CD14-positive monocyte (primary cell): ENCODE data around the gene GOLGA6A. TPM values are rescaled to one million over a fixed set of nuclear protein-coding genes. Genes with fewer than 3 reads are reported as not detected.
"Not testable (repeated sequence)": the region's sequence is repeated elsewhere in the genome, so short reads cannot be mapped to it uniquely, and the experiment has no call there.

Experiments used
- DNase-seq, 3 donors: peaks; one replicate each; pipeline ENCODE4 v3.0.0-alpha.2; 2011 to 2022
- H2AFZ ChIP-seq: 2 replicates; pipeline ENCODE4 v1.6.0; 2012; ENCODE audit warnings: mild to moderate bottlenecking, low read depth, low read length, inconsistent platforms; ENCODE audit not compliant: insufficient read depth, poor library complexity, severe bottlenecking
- H3K27ac ChIP-seq, 2 donors: 1 replicate in 1 of 2; 2 replicates in 1 of 2; pipeline ENCODE4 v1.5.1; 2012 to 2013; ENCODE audit warnings: low read length in 2 of 2, control low read depth in 1 of 2, inconsistent platforms in 1 of 2, low read depth in 1 of 2, mild to moderate bottlenecking in 1 of 2
- H3K27me3 ChIP-seq, 2 donors: one replicate each; pipeline versions ENCODE4 v1.6.0 to v1.6.1; 2011 to 2013; ENCODE audit warnings: low read length in 2 of 2; ENCODE audit not compliant: control insufficient read depth in 2 of 2, insufficient read depth in 2 of 2
- H3K36me3 ChIP-seq, 2 donors: replicated peaks in 1 of 2; 1 replicate in 1 of 2; 2 replicates in 1 of 2; pipeline versions ENCODE4 v1.5.1 to v1.6.1; 2012 to 2013; ENCODE audit warnings: low read length in 2 of 2, control low read depth in 1 of 2, inconsistent platforms in 1 of 2, mild to moderate bottlenecking in 1 of 2; ENCODE audit not compliant: insufficient read depth in 2 of 2, control insufficient read depth in 1 of 2
- H3K4me1 ChIP-seq, 2 donors: 1 replicate in 1 of 2; 2 replicates in 1 of 2; pipeline versions ENCODE4 v1.5.1 to v1.6.1; 2012 to 2013; ENCODE audit warnings: low read length in 2 of 2, control low read depth in 1 of 2, inconsistent platforms in 1 of 2, mild to moderate bottlenecking in 1 of 2, moderate library complexity in 1 of 2; ENCODE audit not compliant: insufficient read depth in 2 of 2, control insufficient read depth in 1 of 2
- H3K4me2 ChIP-seq: replicated peaks from 2 replicates; pipeline ENCODE3; 2012; ENCODE audit warnings: low read length, moderate library complexity, mild to moderate bottlenecking; ENCODE audit not compliant: poor library complexity, severe bottlenecking; ENCODE audit errors: extremely low read depth
- H3K4me3 ChIP-seq, 3 experiments: fragments of 200-600 bp in 1 of 3; sonication (generic) in 1 of 3; replicated peaks in 1 of 3; 1 replicate in 2 of 3; 2 replicates in 1 of 3; pipeline ENCODE4 v1.5.1; 2011 to 2013; ENCODE audit warnings: low read length in 3 of 3, mild to moderate bottlenecking in 3 of 3, control low read depth in 2 of 3, low read depth in 2 of 3, inconsistent platforms in 1 of 3, moderate library complexity in 1 of 3
- H3K79me2 ChIP-seq: 2 replicates; pipeline ENCODE4 v1.6.0; 2012; ENCODE audit warnings: mild to moderate bottlenecking, control low read depth, inconsistent platforms, low read length, moderate library complexity; ENCODE audit not compliant: insufficient read depth
- H3K9ac ChIP-seq: 2 replicates; pipeline ENCODE4 v1.6.0; 2017; ENCODE audit warnings: low read length, mild to moderate bottlenecking; ENCODE audit not compliant: insufficient read depth, poor library complexity, severe bottlenecking
- H3K9me3 ChIP-seq, 2 donors: replicated peaks in 1 of 2; 1 replicate in 1 of 2; 2 replicates in 1 of 2; pipeline versions ENCODE4 v1.5.1 to v1.6.1; 2012 to 2013; ENCODE audit warnings: low read length in 2 of 2, control low read depth in 1 of 2; ENCODE audit not compliant: control insufficient read depth in 1 of 2, insufficient read depth in 1 of 2
- H4K20me1 ChIP-seq: 2 replicates; pipeline ENCODE4 v1.6.0; 2012; ENCODE audit warnings: mild to moderate bottlenecking, low read length, control low read depth, moderate library complexity; ENCODE audit not compliant: insufficient read depth
- H3K27ac Mint-ChIP-seq, 7 donors: one replicate each; pipeline ENCODE4 v1.8.0; 2020; ENCODE audit warnings: mild to moderate bottlenecking in 7 of 7, mixed read lengths in 7 of 7, moderate library complexity in 6 of 7, inconsistent platforms in 2 of 7
- H3K27me3 Mint-ChIP-seq, 3 donors: one replicate each; pipeline ENCODE4 v1.8.0; 2021 to 2022; ENCODE audit warnings: low read depth in 3 of 3, mild to moderate bottlenecking in 3 of 3, mixed read lengths in 3 of 3, moderate library complexity in 3 of 3, inconsistent platforms in 1 of 3
- H3K36me3 Mint-ChIP-seq, 2 donors: one replicate each; pipeline ENCODE4 v1.8.0; 2020; ENCODE audit warnings: mixed read lengths in 2 of 2, inconsistent platforms in 1 of 2, mild to moderate bottlenecking in 1 of 2
- H3K4me1 Mint-ChIP-seq: one replicate; pipeline ENCODE4 v1.8.0; 2020; ENCODE audit warnings: mild to moderate bottlenecking, mixed read lengths
- H3K4me3 Mint-ChIP-seq, 2 donors: one replicate each; pipeline ENCODE4 v1.8.0; 2020; ENCODE audit warnings: mild to moderate bottlenecking in 2 of 2, mixed read lengths in 2 of 2, moderate library complexity in 1 of 2
- H3K9me3 Mint-ChIP-seq, 7 donors: one replicate each; pipeline ENCODE4 v1.8.0; 2020 to 2022; ENCODE audit warnings: mixed read lengths in 7 of 7, mild to moderate bottlenecking in 6 of 7, moderate library complexity in 6 of 7, inconsistent platforms in 2 of 7
- CTCF ChIP-seq: fragments of 200-600 bp; IDR thresholded peaks from one replicate; pipeline ENCODE4 v1.8.0; 2022; ENCODE audit warnings: antibody characterized with exemption, mild to moderate bottlenecking
- WGBS: methylation state at CpG from one replicate; pipeline ENCODE4 v1.1.5; 2013; ENCODE audit warnings: missing lambda C conversion rate; ENCODE audit not compliant: insufficient coverage; 5-methylcytosine and 5-hydroxymethylcytosine counted together
- intact Hi-C, 2 donors: fragments of 100-400 bp; cut with micrococcal nuclease; formaldehyde crosslinking; loops; one replicate each; pipeline versions ENCODE4 v1.15.0 to v1.15.1; 2023
- polyA plus RNA-seq, 3 donors: library from polyadenylated mRNA; depleted of rRNA in 1 of 3; unstranded in 2 of 3; stranded (reverse) in 1 of 3; fragments of 300-500 nt in 2 of 3; fragments of >200 nt in 1 of 3; fragmentation: Illumina TruSeq in 2 of 3; gene quantifications; 1 replicate in 2 of 3; 2 replicates in 1 of 3; pipeline ENCODE4 v1.2.3, GENCODE V29; 2012 to 2021

Gene GOLGA6A
- polyA plus RNA-seq, 3 donors, result 0.03 TPM; not detected in 2

- H3K9me3 ChIP-seq, result no peaks in the 10 kb centered on the region
- no peak overlapping the region for H3K9ac ChIP-seq
- H3K9me3 Mint-ChIP-seq, result peaks cover 0 to 4% (median 0%) of the 10 kb centered on the region in 7 donors
- H3K36me3 ChIP-seq, result no peaks in the 10 kb centered on the region
- peak; percentile 49 to 68 (median 65) for DNase-seq
- H3K4me3 ChIP-seq, result no peak overlapping the region
- TF ChIP-seq CTCF, result peak; percentile 52
- intact Hi-C loops, result no loop called here
- H3K27ac ChIP-seq, result no peak overlapping the region
- H2AFZ ChIP-seq, result no peak overlapping the region
- peak overlapping the region in 1 of 2 donors; percentile 76 for H3K4me3 Mint-ChIP-seq
- no peaks in the 10 kb centered on the region for H4K20me1 ChIP-seq
- no peaks in the 10 kb centered on the region for H3K79me2 ChIP-seq
- peak overlapping the region; percentile 19 for H3K4me2 ChIP-seq
- peaks cover 3 to 7% (median 4%) of the 10 kb centered on the region in 3 donors for H3K27me3 Mint-ChIP-seq
- H3K27me3 ChIP-seq, result no peaks in the 10 kb centered on the region
- H3K4me1 ChIP-seq, result peaks cover 15 to 16% of the 10 kb centered on the region in 2 donors
- no peak overlapping the region for H3K27ac Mint-ChIP-seq
- 2% methylated on average over 6 of the region's 17 CpGs for WGBS
- peaks cover 29% of the 10 kb centered on the region for H3K4me1 Mint-ChIP-seq
- no peaks in the 10 kb centered on the region for H3K36me3 Mint-ChIP-seq
These were observed 28.3 kb downstream of the GOLGA6A start for GRCh38 chr15:74053941-74054529.

- H3K9me3 ChIP-seq, result no peaks in the 10 kb centered on the region
- no peak for DNase-seq
- no peaks in the 10 kb centered on the region for H3K36me3 ChIP-seq
- WGBS, result 86% methylated on average over 6 of the region's 15 CpGs
- intact Hi-C loops, result no loop called here
- H3K27me3 ChIP-seq, result no peaks in the 10 kb centered on the region
- no peak overlapping the region for H3K4me2 ChIP-seq
- H4K20me1 ChIP-seq, result no peaks in the 10 kb centered on the region
- no peak for TF ChIP-seq CTCF
- peaks cover 15 to 16% of the 10 kb centered on the region in 2 donors for H3K4me1 ChIP-seq
- Mint-ChIP-seq H3K4me3 (no peak overlapping the region), H3K27me3 (peaks cover 3 to 5% (median 4%) of the 10 kb centered on the region in 3 donors), H3K36me3 (no peaks in the 10 kb centered on the region), H3K9me3 (peaks cover 0 to 2% (median 0%) of the 10 kb centered on the region in 7 donors), H3K27ac (no peak overlapping the region), H3K4me1 (peaks cover 29% of the 10 kb centered on the region)
- H3K79me2 ChIP-seq, result no peaks in the 10 kb centered on the region
- H2AFZ ChIP-seq, result no peak overlapping the region
- no peak overlapping the region for H3K27ac ChIP-seq
- no peak overlapping the region for H3K9ac ChIP-seq
- H3K4me3 ChIP-seq, result no peak overlapping the region
These were observed 28.8 kb downstream of the GOLGA6A start for GRCh38 chr15:74053517-74053916.

- H3K9me3 Mint-ChIP-seq, H3K27ac ChIP-seq, H3K79me2 ChIP-seq, intact Hi-C loops, H3K4me3 Mint-ChIP-seq, H4K20me1 ChIP-seq, H3K4me3 ChIP-seq, H3K27me3 ChIP-seq, H3K36me3 Mint-ChIP-seq, H3K9ac ChIP-seq, H2AFZ ChIP-seq, H3K36me3 ChIP-seq, H3K27me3 Mint-ChIP-seq, H3K27ac Mint-ChIP-seq, H3K4me2 ChIP-seq, DNase-seq, H3K9me3 ChIP-seq: not testable (repeated sequence)
- H3K4me1 ChIP-seq, result peaks cover 15 to 16% of the 10 kb centered on the region in 2 donors
- WGBS, result 92% methylated on average over 34 of the region's 42 CpGs
- peaks cover 34% of the 10 kb centered on the region for H3K4me1 Mint-ChIP-seq
These were observed 29.8 kb downstream of the GOLGA6A start for GRCh38 chr15:74052271-74053260.
